Left lung (tissue), 10 donors: ENCODE data around the gene SLC22A4. TPM values are rescaled to one million over a fixed set of nuclear protein-coding genes. Genes with fewer than 3 reads are reported as not detected.

Experiments
- ATAC-seq: fragments of 200-7000 bp; cut with Tn5 transposase; one replicate; pipeline ENCODE4 v1.9.1; 2020; ENCODE audit warnings: moderate library complexity
- DNase-seq, 4 donors: peaks; one replicate each; pipeline ENCODE4 v3.0.0-alpha.2; 2013 to 2020
- H3K27ac ChIP-seq, 2 donors: fragments of 200-600 bp; sonication (generic) in 1 of 2; one replicate each; pipeline versions ENCODE4 v1.5.0 to v1.8.0; 2020 to 2021
- H3K27me3 ChIP-seq, 2 donors: fragments of 200-600 bp; sonication (generic) in 1 of 2; one replicate each; pipeline versions ENCODE4 v1.5.0 to v1.8.0; 2020 to 2021
- H3K36me3 ChIP-seq, 2 donors: fragments of 200-600 bp; sonication (generic) in 1 of 2; one replicate each; pipeline versions ENCODE4 v1.5.0 to v1.8.0; 2020 to 2021
- H3K4me1 ChIP-seq, 2 donors: fragments of 200-600 bp; one replicate each; pipeline ENCODE4 v1.8.0; 2021
- H3K4me3 ChIP-seq, 2 donors: fragments of 200-600 bp; sonication (generic) in 1 of 2; one replicate each; pipeline versions ENCODE4 v1.5.0 to v1.8.0; 2020 to 2021; ENCODE audit warnings: mild to moderate bottlenecking in 1 of 2
- H3K9me3 ChIP-seq, 2 donors: fragments of 200-600 bp; sonication (generic) in 1 of 2; one replicate each; pipeline versions ENCODE4 v1.5.0 to v1.8.0; 2020 to 2021
- intact Hi-C, 2 donors: fragments of 100-400 bp; cut with DNase I; formaldehyde crosslinking; loops; one replicate each; pipeline versions ENCODE4 v1.11.2 to v1.14.2; 2022
- polyA plus RNA-seq, 6 donors: library from polyadenylated mRNA; unstranded; fragments of 120-200 nt; gene quantifications; one replicate each; pipeline ENCODE4 v1.2.1, GENCODE V29; 2013; ENCODE audit not compliant: insufficient read length in 6 of 6
- total RNA-seq, 2 donors: library from RNA; stranded (reverse); fragmentation: NEBNext Ultra II Directional; extraction: Animal tissue kit (Norgen Biotek cat#: 25700); gene quantifications; one replicate each; pipeline ENCODE4 v1.2.1, GENCODE V29; 2021
- TF ChIP-seq, protein P1 (sequence below), 2 donors: fragments of 200-600 bp; sonication (generic) in 1 of 2; IDR thresholded peaks; one replicate each; pipeline versions ENCODE4 v1.5.0 to v1.8.0; 2021; ENCODE audit warnings: antibody characterized with exemption in 2 of 2
- donor health status: DM: no; HTN: yes; CAD: no.
- donor health status: DM: no; HTN: no; CAD: no.

Gene SLC22A4
- total and polyA plus RNA-seq, 8 donors = 1.0 to 10.3 (median 3.4) TPM

GRCh38 chr5:132368186-132368585, 74.0 kb downstream of the SLC22A4 start:
- TF ChIP-seq, protein P1, sequence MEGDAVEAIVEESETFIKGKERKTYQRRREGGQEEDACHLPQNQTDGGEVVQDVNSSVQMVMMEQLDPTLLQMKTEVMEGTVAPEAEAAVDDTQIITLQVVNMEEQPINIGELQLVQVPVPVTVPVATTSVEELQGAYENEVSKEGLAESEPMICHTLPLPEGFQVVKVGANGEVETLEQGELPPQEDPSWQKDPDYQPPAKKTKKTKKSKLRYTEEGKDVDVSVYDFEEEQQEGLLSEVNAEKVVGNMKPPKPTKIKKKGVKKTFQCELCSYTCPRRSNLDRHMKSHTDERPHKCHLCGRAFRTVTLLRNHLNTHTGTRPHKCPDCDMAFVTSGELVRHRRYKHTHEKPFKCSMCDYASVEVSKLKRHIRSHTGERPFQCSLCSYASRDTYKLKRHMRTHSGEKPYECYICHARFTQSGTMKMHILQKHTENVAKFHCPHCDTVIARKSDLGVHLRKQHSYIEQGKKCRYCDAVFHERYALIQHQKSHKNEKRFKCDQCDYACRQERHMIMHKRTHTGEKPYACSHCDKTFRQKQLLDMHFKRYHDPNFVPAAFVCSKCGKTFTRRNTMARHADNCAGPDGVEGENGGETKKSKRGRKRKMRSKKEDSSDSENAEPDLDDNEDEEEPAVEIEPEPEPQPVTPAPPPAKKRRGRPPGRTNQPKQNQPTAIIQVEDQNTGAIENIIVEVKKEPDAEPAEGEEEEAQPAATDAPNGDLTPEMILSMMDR (IDR thresholded peaks at IDR 0.05) = no peak
- intact Hi-C loops = no loop called here
- H3K4me1 ChIP-seq = peaks cover 0 to 48% of the 10 kb centered on the region in 2 donors
- H3K36me3 ChIP-seq = no peaks in the 10 kb centered on the region
- no peak overlapping the region for H3K27ac ChIP-seq
- DNase-seq (no peak), ATAC-seq (no peak)
- H3K4me3 ChIP-seq = no peak overlapping the region
- no peaks in the 10 kb centered on the region for H3K9me3 ChIP-seq
- H3K27me3 ChIP-seq = peaks cover 0 to 6% of the 10 kb centered on the region in 2 donors

DNA sequence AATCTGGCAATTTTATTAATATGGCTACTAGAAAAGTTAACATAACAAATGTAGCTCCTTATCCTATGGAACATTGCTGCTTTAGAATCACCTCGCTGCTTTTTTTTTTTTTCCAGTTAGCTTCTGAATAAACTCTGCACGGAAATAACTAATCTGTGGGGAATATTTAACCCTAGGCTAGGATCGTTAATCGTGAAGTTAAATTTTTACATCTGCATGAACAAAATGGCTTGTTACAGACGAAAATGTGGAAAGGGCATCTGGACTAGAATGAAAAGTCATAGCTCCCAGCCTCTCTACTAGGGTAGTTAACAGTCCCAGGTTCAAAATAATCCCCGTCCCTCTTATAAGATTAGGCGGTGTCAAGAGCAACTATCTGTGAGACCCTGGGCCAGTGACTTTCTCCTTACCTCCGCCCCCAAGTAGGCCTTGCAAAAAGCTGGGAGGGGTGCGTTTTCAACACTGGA, 74.8 kb downstream of the SLC22A4 start:
- Histone ChIP-seq H3K4me1 (peaks cover 0 to 41% of the 10 kb centered on the region in 2 donors), H3K36me3 (no peaks in the 10 kb centered on the region), H3K9me3 (no peaks in the 10 kb centered on the region), H3K4me3 (peak overlapping the region; percentile 67 to 75), H3K27ac (peak overlapping the region; percentile 76 to 82), H3K27me3 (peaks cover 0 to 6% of the 10 kb centered on the region in 2 donors)
- TF ChIP-seq, protein P1 (IDR thresholded peaks at IDR 0.05) = no peak
- no peak for ATAC-seq
- DNase-seq = no peak
- intact Hi-C loops = no loop called here

GRCh38 chr5:132369474-132370180, 75.4 kb downstream of the SLC22A4 start, which contains the start of gene SLC22A5:
TSS of gene SLC22A5 (plus strand) at chr5:132369710. CDS start at chr5:132369973, 263 bp downstream.
- intact Hi-C loops = no loop called here
- Histone ChIP-seq H3K4me3 (peak within 1 kb of the TSS; percentile 67 to 75), H3K27ac (peak within 1 kb of the TSS; percentile 76 to 82), H3K9me3 (no peaks in the 10 kb centered on the region), H3K36me3 (no peaks in the 10 kb centered on the region), H3K4me1 (peaks cover 0 to 36% of the 10 kb centered on the region in 2 donors), H3K27me3 (peaks cover 0 to 6% of the 10 kb centered on the region in 2 donors)
- peak; percentile 65 to 95 (median 72) for DNase-seq
- peak; percentile 94 for ATAC-seq
- TF ChIP-seq, protein P1 (IDR thresholded peaks at IDR 0.05) = no peak

GRCh38 chr5:132370181-132370970, 76.2 kb downstream of the SLC22A4 start:
- TF ChIP-seq, protein P1 (IDR thresholded peaks at IDR 0.05) = no peak
- DNase-seq (peak in 1 of 4 donors; percentile 41), ATAC-seq (peak; percentile 4)
- peaks cover 0 to 6% of the 10 kb centered on the region in 2 donors for H3K27me3 ChIP-seq
- H3K36me3 ChIP-seq = no peaks in the 10 kb centered on the region
- peaks cover 0 to 34% of the 10 kb centered on the region in 2 donors for H3K4me1 ChIP-seq
- intact Hi-C loops = no loop called here
- H3K9me3 ChIP-seq = no peaks in the 10 kb centered on the region
- H3K4me3 ChIP-seq = peak overlapping the region; percentile 67 to 75
- peak overlapping the region; percentile 76 to 82 for H3K27ac ChIP-seq
